Progenitor cell of endocrine pancreas (in vitro differentiated cells): ENCODE measurements around the gene PP2D1. TPM values are rescaled to one million over a fixed set of nuclear protein-coding genes. Genes with fewer than 3 reads are reported as not detected.
"Not testable (repeated sequence)": the region's sequence is repeated elsewhere in the genome, so short reads cannot be mapped to it uniquely, and the experiment has no call there.

Experiments
- DNase-seq: peaks from one replicate; pipeline ENCODE4 v3.0.0; 2021; ENCODE audit warnings: low spot score; ENCODE audit not compliant: unreplicated experiment
- H3K27ac Mint-ChIP-seq: 2 replicates; pipeline ENCODE4 v1.8.0; 2021; ENCODE audit warnings: mild to moderate bottlenecking, moderate library complexity, mixed read lengths
- H3K27me3 Mint-ChIP-seq: 2 replicates; pipeline ENCODE4 v1.8.0; 2021; ENCODE audit warnings: mixed read lengths
- H3K36me3 Mint-ChIP-seq: 2 replicates; pipeline ENCODE4 v1.8.0; 2022; ENCODE audit warnings: mixed read lengths; ENCODE audit not compliant: insufficient read depth
- H3K4me1 Mint-ChIP-seq: 2 replicates; pipeline ENCODE4 v1.8.0; 2021; ENCODE audit warnings: low read depth, mixed read lengths
- H3K4me3 Mint-ChIP-seq: 2 replicates; pipeline ENCODE4 v1.8.0; 2021; ENCODE audit warnings: low read depth, mild to moderate bottlenecking, moderate library complexity, mixed read lengths
- H3K9me3 Mint-ChIP-seq: 2 replicates; pipeline ENCODE4 v1.8.0; 2021; ENCODE audit warnings: low read depth, mixed read lengths
- CTCF ChIP-seq: fragments of 200-600 bp; sonication (generic); IDR thresholded peaks from one replicate; pipeline ENCODE4 v1.5.0; 2021; ENCODE audit warnings: antibody characterized with exemption, mild to moderate bottlenecking; ENCODE audit not compliant: unreplicated experiment
- total RNA-seq: library from RNA; stranded (reverse); gene quantifications from 2 replicates; pipeline ENCODE4 v1.2.1, GENCODE V29; 2021

Gene PP2D1
- total RNA-seq, 1 donor from 2014 or later, result not detected

GRCh38 chr3:19967208-19967607, 44.9 kb downstream of the PP2D1 start:
- Mint-ChIP-seq H3K4me3 (no peak overlapping the region), H3K4me1 (peaks cover 6% of the 10 kb centered on the region), H3K9me3 (peaks cover 3% of the 10 kb centered on the region), H3K27ac (no peak overlapping the region), H3K27me3 (no peaks in the 10 kb centered on the region), H3K36me3 (peaks cover 12% of the 10 kb centered on the region)
- DNase-seq, result no peak
- TF ChIP-seq CTCF, result no peak

GRCh38 chr3:19961960-19962359, 50.1 kb downstream of the PP2D1 start:
- peaks cover 3% of the 10 kb centered on the region for H3K9me3 Mint-ChIP-seq
- peaks cover 13% of the 10 kb centered on the region for H3K36me3 Mint-ChIP-seq
- H3K27ac Mint-ChIP-seq, result peak overlapping the region; percentile 78
- no peaks in the 10 kb centered on the region for H3K27me3 Mint-ChIP-seq
- H3K4me3 Mint-ChIP-seq, result no peak overlapping the region
- no peak for DNase-seq
- no peaks in the 10 kb centered on the region for H3K4me1 Mint-ChIP-seq
- TF ChIP-seq CTCF, result no peak

GRCh38 chr3:19960696-19961095, 51.4 kb downstream of the PP2D1 start:
- Mint-ChIP-seq H3K4me3 (no peak overlapping the region), H3K36me3 (peaks cover 11% of the 10 kb centered on the region), H3K4me1 (no peaks in the 10 kb centered on the region), H3K27ac (no peak overlapping the region), H3K27me3 (no peaks in the 10 kb centered on the region), H3K9me3 (no peaks in the 10 kb centered on the region)
- TF ChIP-seq CTCF, result no peak
- no peak for DNase-seq

GRCh38 chr3:19959505-19959904, 52.6 kb downstream of the PP2D1 start:
- H3K36me3 Mint-ChIP-seq, result peaks cover 15% of the 10 kb centered on the region
- no peaks in the 10 kb centered on the region for H3K27me3 Mint-ChIP-seq
- no peak overlapping the region for H3K27ac Mint-ChIP-seq
- H3K9me3 Mint-ChIP-seq, result no peaks in the 10 kb centered on the region
- no peaks in the 10 kb centered on the region for H3K4me1 Mint-ChIP-seq
- no peak for DNase-seq
- no peak for TF ChIP-seq CTCF
- no peak overlapping the region for H3K4me3 Mint-ChIP-seq

GRCh38 chr3:19957354-19957753, 54.7 kb downstream of the PP2D1 start:
- H3K36me3 Mint-ChIP-seq, result peaks cover 16% of the 10 kb centered on the region
- H3K27me3 Mint-ChIP-seq, H3K9me3 Mint-ChIP-seq, H3K4me1 Mint-ChIP-seq, DNase-seq, H3K27ac Mint-ChIP-seq, H3K4me3 Mint-ChIP-seq: not testable (repeated sequence)

- Mint-ChIP-seq H3K27me3 (no peaks in the 10 kb centered on the region), H3K4me3 (no peak overlapping the region), H3K36me3 (peaks cover 22% of the 10 kb centered on the region), H3K9me3 (no peaks in the 10 kb centered on the region), H3K27ac (no peak overlapping the region), H3K4me1 (peaks cover 3% of the 10 kb centered on the region)
- no peak for TF ChIP-seq CTCF
- no peak for DNase-seq
Observed at GRCh38 chr3:19954676-19955075, 57.4 kb downstream of the PP2D1 start.
